BJ (cell line): ENCODE data around the gene GPER1. TPM values are rescaled to one million over a fixed set of nuclear protein-coding genes. Genes with fewer than 3 reads are reported as not detected.

Experiments
- CTCF ChIA-PET: fragments of 350-600 bp; formaldehyde crosslinking; extraction: SDS; loops from one replicate; lab custom pipeline; 2021; ENCODE audit warnings: antibody characterized with exemption, inconsistent platforms; lab: Yijun Ruan, JAX
- POLR2A ChIA-PET: fragments of 300-600 bp; sonication (Branson Sonifier 250); formaldehyde crosslinking; extraction: SDS; loops from one replicate; lab custom pipeline; 2021; ENCODE audit warnings: antibody characterized with exemption; lab: Charles Lee
- DNase-seq: peaks from one replicate; pipeline ENCODE4 v3.0.0-alpha.2; 2011; ENCODE audit warnings: low read depth
- H3K27me3 ChIP-seq: 2 replicates; pipeline ENCODE4 v1.6.0; 2011; ENCODE audit warnings: low read length; ENCODE audit not compliant: control insufficient read depth, insufficient read depth
- H3K36me3 ChIP-seq: 2 replicates; pipeline ENCODE4 v1.5.1; 2011; ENCODE audit warnings: low read length; ENCODE audit not compliant: control insufficient read depth, insufficient read depth
- H3K4me3 ChIP-seq: 2 replicates; pipeline ENCODE4 v1.5.1; 2011; ENCODE audit warnings: low read depth, mild to moderate bottlenecking, control low read depth, low read length
- CTCF ChIP-seq: IDR thresholded peaks from 2 replicates; pipeline ENCODE4 v1.5.1; 2011; ENCODE audit warnings: low read depth, mild to moderate bottlenecking, control low read depth, inconsistent platforms, low read length, moderate library complexity; ENCODE audit not compliant: insufficient read depth
- polyA plus RNA-seq: library from polyadenylated mRNA; depleted of rRNA; stranded (reverse); fragments of >200 nt; gene quantifications from 2 replicates; pipeline ENCODE4 v1.2.3, GENCODE V29; 2011

Gene GPER1
- polyA plus RNA-seq, 1 experiment: 3.1 TPM

GRCh38 chr7:1129431-1129830 is 41.5 kb downstream of the GPER1 start:
- no peak for DNase-seq
- ChIA-PET POLR2A (no interaction called here), CTCF (no interaction called here)
- Histone ChIP-seq H3K4me3 (no peak overlapping the region), H3K36me3 (no peaks in the 10 kb centered on the region), H3K27me3 (no peaks in the 10 kb centered on the region)
- no peak for TF ChIP-seq CTCF

- no peak for DNase-seq
- CTCF ChIA-PET: no interaction called here
- no peak for TF ChIP-seq CTCF
- POLR2A ChIA-PET: no interaction called here
- H3K4me3 ChIP-seq: no peak overlapping the region
- H3K36me3 ChIP-seq: no peaks in the 10 kb centered on the region
- H3K27me3 ChIP-seq: no peaks in the 10 kb centered on the region
Observed at GRCh38 chr7:1130021-1130990, 42.4 kb downstream of the GPER1 start.

GRCh38 chr7:1131471-1132265 is 43.8 kb downstream of the GPER1 start:
- ChIA-PET CTCF (interaction anchor here (1.3 kb wide), 1 partner anchor 8 kb away, joined by 4 read pairs; no protein-coding TSS in a partner anchor), POLR2A (no interaction called here)
- Histone ChIP-seq H3K27me3 (no peaks in the 10 kb centered on the region), H3K36me3 (no peaks in the 10 kb centered on the region), H3K4me3 (no peak overlapping the region)
- TF ChIP-seq CTCF: no peak
- no peak for DNase-seq

GRCh38 chr7:1134951-1135350 is 47.0 kb downstream of the GPER1 start:
- Histone ChIP-seq H3K27me3 (no peaks in the 10 kb centered on the region), H3K36me3 (no peaks in the 10 kb centered on the region), H3K4me3 (no peak overlapping the region)
- POLR2A ChIA-PET: no interaction called here
- DNase-seq: no peak
- CTCF ChIA-PET: interaction anchor here (0.6 to 1.7 kb wide), 3 partner anchors 11 to 90 kb away, joined by 3 to 4 read pairs (median 4); no protein-coding TSS in a partner anchor
- TF ChIP-seq CTCF: no peak

GRCh38 chr7:1136841-1137516 is 49.1 kb downstream of the GPER1 start:
- Histone ChIP-seq H3K36me3 (no peaks in the 10 kb centered on the region), H3K4me3 (peak overlapping the region; percentile 70), H3K27me3 (no peaks in the 10 kb centered on the region)
- CTCF ChIA-PET: interaction anchor here (0.7 to 2.6 kb wide), 5 partner anchors 12 to 144 kb away, joined by 3 to 8 read pairs (median 4); no protein-coding TSS in a partner anchor
- POLR2A ChIA-PET: no interaction called here
- no peak for DNase-seq
- TF ChIP-seq CTCF: no peak
